GM21528 (cell line): Measurements from ENCODE around the gene CST7.
"Not testable (repeated sequence)": the region's sequence is repeated elsewhere in the genome, so short reads cannot be mapped to it uniquely, and the experiment has no call there.

Experiments used
- ATAC-seq: cut with Tn5 transposase; IDR thresholded peaks from one replicate; pipeline ENCODE4 v1.9.1; 2021; ENCODE audit warnings: mild to moderate bottlenecking, moderate library complexity; ENCODE audit not compliant: unreplicated experiment, low FRiP score

Gene CST7

GRCh38 chr20:24948939-24949679 is at the start of gene CST7:
TSS of gene CST7 (plus strand) at chr20:24949269. CDS start at chr20:24949506, 237 bp downstream.
- ATAC-seq: no peak

GRCh38 chr20:24906806-24907205 is 42.3 kb upstream of the CST7 start:
- no peak for ATAC-seq

GRCh38 chr20:24908642-24909041 is 40.4 kb upstream of the CST7 start:
- ATAC-seq: no peak

- no peak for ATAC-seq
Measured at GRCh38 chr20:24909086-24909780, 39.8 kb upstream of the CST7 start.

GRCh38 chr20:24909861-24910260 is 39.2 kb upstream of the CST7 start:
- ATAC-seq: no peak

- ATAC-seq: no peak
Measured at GRCh38 chr20:24910461-24910860, 38.6 kb upstream of the CST7 start.

- ATAC-seq: no peak
Measured at GRCh38 chr20:24911461-24911860, 37.6 kb upstream of the CST7 start.

- ATAC-seq: no peak
Measured at GRCh38 chr20:24912397-24913075, 36.5 kb upstream of the CST7 start.

- no peak for ATAC-seq
Measured at GRCh38 chr20:24913076-24913628, 35.9 kb upstream of the CST7 start.

GRCh38 chr20:24914388-24915241 is 34.5 kb upstream of the CST7 start:
- ATAC-seq: no peak

GRCh38 chr20:24915440-24915839 is 33.6 kb upstream of the CST7 start:
- no peak for ATAC-seq

- ATAC-seq: no peak
Measured at GRCh38 chr20:24915892-24916291, 33.2 kb upstream of the CST7 start.

- no peak for ATAC-seq
Measured at GRCh38 chr20:24916412-24916811, 32.7 kb upstream of the CST7 start.

- no peak for ATAC-seq
Measured at GRCh38 chr20:24917056-24917455, 32.0 kb upstream of the CST7 start.

- peak; percentile 52 for ATAC-seq
Measured at GRCh38 chr20:24917797-24918578, 31.1 kb upstream of the CST7 start.

GRCh38 chr20:24918579-24919566 is 30.2 kb upstream of the CST7 start:
- no peak for ATAC-seq

- not testable (repeated sequence) for ATAC-seq
Measured at GRCh38 chr20:24919665-24920064, 29.4 kb upstream of the CST7 start.

GRCh38 chr20:24920706-24921105 is 28.4 kb upstream of the CST7 start:
- not testable (repeated sequence) for ATAC-seq
